ENCODE measurements around the gene MT4.
"Not testable (repeated sequence)": the region's sequence is repeated elsewhere in the genome, so short reads cannot be mapped to it uniquely, and the experiment has no call there.

MT4 gene

DNA sequence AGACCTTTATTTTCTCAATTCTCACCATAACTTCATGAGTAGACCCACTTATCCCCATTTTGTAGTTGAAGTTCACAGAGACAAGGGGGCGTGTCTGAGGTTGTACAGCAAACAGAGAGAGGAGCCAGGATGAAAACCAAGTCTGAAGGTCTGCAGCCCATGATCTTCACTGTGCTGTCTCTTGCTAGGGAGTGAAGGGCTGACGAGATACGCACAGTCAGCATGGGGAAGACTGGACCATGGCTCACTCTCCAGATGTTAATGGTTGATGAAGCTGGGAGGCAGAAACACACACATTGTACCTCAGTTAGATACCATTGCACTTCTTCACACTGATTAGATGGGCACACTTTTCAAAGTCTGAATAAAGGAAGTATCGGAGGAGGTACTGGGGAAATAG is 5.8 kb upstream of the MT4 start:
- no peak for DNase-seq (ENCODE audit: low spot score)

DNA sequence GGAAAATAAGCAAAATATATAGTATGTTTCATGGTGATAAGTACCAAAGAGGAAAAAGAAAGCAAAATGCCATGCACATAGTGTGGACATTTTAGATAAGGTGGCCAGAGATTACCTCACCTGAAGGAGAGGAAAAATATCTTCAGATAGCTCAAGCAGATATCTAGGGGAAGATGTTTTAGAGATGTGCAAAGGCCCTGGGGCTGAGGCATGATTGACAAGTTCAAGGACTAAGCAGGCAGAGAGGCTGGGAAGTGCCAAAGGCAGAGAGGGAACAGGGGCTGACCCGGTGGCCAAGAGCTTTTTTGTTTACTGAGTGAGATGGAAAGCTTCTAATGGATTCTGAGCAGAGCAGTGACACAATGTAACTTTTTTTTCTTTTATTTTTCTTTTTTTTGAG is 4.4 kb upstream of the MT4 start:
- DNase-seq (ENCODE audit: low spot score): no peak

DNA sequence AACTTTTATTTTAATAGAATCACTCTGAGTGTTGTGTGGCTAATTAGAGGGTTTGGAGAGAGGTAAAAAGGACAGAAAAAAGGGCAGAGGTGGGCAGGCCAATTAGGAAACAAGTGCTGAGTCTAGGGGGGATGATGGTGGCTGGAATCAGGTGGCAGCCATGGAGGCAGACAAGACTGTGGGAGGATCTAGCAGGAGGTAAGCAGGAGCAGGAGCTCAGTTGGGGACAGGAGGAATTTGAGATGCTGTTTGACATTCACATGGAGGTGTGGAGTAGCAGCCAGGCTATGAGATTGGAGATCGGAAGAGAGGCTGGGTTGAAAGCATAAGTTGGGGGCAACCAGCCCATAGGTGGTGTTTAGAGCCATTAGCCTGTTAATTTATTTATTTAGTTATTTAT is 3.7 kb upstream of the MT4 start:
- DNase-seq (ENCODE audit: low spot score): no peak

DNA sequence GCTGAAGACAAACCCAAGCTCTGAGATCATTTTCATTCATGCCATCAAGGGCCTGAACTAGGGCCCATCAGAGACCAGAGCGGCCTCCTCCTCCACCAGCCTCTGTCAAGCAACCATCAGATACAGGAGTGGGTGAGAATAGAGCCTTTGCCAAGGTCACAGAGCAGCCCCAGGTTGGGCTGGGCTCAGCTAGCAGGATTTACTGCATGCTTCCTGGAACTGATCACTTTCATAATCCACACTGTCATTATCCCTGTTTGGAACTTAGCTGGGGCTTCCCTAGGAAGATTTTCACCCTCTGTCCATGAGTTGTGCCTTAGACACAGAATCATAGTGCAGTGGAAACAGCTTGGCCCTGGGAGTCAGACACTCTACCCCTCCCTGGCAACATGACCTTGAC is 5.1 kb downstream of the MT4 start:
- DNase-seq (ENCODE audit: low spot score): no peak

DNA sequence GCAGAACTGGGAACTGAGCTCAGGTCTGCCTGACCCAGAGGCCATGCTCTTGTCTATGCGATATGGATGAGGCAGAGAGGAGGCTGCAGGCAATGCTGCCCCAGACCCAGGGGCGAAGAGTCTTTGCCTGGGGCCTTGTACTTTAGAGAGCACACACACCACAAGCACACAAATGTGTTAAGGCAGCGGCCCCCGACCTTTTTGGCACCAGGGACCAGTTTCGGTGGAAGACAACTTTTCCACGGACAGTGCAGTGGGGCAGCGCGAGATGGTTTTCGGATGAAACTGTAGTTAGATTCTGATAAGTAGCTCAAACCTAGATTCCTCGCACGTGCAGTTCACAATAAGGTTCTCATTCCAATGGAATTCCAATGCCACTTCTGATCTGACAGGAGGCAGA is 6.7 kb downstream of the MT4 start:
- DNase-seq (ENCODE audit: low spot score): no peak

DNA sequence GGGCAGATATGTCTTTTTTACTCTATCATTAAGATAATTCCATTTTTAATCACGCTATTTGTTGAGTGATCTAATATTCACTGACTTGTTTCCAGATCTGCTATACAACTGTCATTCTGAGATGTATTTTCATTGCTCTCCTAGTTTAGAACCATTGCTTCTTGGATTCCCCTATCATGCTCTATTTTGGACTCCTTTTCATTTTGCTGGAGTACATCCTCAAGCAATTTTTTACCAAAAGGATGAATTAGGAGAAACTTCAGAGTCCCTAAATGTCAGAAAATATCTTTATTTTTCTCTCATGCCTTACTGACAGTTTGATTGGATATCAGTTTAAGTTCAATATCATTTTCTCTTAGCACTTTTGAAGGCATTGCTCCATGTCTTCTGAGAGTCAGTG is 9.8 kb downstream of the MT4 start:
- DNase-seq (ENCODE audit: low spot score): no peak

DNA sequence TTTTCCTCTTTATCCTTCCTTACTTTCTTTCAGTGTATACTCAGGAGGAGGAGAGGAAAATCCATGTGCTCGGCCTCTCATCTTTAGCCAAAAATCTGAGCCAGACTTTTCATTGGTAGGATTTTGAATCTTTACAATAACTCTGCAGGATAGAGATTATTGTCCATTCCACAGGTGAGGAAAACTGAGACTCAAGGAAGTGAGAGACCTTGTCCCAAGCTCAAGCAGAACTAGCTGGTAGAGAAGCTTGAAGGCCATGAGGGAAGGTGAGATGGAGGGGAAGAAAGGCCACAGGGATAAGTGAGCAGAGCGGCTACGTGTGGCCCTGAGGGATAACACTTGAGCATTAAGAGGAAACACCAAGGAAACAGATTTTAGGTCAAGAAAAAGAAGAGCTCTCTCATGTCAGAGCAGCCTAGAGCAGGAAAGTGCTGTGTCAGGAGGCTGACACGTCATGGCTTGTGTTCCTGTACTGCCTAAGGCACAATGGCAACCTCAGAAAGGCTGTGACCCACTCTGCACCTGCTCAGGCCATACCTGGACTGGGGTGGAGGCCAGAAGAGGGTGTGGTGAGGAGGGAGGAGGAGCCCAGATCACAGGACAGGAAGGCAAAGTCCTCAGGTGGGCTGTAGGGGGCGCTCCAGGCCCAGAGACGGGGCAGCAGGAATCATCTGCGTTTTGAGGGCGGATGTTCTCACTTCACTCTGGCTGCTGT is 11.9 kb downstream of the MT4 start:
- peak; percentile 81 for DNase-seq (ENCODE audit: low spot score)

DNA sequence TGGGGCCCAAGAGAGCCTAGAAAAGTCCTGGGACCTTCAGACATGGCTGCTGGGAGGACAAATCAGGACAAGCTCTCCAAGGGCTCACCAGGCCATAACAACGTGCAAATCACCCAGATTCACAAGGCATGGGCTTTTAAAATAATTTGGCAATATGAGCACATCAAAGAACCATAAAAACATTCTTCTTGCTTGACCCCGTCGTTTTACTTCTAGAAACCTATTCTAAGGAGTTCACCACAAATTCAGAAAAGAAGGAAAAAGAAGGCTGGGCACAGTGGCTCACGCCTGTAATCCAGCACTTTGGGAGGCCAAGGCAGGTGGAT is 12.4 kb downstream of the MT4 start:
- DNase-seq (ENCODE audit: low spot score): no peak

DNA sequence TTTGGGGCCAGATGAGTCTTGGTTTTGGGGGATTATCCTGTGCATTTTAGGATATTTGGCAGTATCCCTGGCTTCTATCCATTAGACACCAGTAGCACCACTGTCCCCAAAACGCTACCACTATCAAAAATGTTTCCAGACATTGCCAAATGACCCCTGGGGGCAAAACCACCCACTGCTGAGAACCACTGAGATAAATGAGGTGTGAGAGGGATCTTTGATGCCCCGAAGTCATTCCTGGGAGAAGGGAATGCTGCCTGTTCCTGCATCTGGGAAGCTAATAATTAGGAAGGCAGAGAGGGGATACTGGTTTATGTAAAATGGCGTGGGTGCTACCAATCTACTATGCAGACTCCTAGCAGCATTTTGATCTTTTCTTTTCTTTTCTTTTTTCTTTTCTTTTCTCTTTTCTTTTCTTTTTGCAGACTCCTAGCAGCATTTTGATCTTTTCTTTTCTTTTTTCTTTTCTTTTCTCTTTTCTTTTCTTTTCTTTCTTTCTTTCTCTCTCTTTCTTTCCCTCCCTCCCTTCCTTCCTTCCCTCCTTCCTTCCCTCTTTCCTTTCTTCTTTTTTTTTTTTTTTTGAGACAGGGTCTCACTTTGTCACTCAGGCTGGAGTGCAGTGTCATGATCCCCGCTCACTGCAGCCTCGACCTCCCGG is 15.6 kb downstream of the MT4 start:
- no peak for DNase-seq (ENCODE audit: low spot score)

DNA sequence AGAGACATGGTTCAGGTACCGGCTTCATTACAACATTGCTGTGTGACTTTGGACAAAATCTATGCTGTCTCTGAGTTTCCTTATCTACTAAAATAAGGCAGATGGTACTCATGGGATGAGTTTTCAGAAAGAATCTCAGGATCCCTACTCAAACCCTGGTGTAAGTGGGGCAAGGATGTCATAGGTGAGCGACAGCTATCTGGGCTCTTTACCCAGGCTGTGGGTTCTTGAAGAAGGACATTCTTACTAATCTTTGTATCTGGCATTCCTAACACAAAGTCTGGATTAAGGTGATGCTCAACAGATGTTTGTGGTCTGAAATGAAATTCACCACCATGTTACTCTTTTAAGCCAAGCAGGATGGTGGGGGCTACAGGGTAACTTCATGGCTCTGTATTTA is 18.0 kb downstream of the MT4 start:
- not testable (repeated sequence) for DNase-seq (ENCODE audit: low spot score)

DNA sequence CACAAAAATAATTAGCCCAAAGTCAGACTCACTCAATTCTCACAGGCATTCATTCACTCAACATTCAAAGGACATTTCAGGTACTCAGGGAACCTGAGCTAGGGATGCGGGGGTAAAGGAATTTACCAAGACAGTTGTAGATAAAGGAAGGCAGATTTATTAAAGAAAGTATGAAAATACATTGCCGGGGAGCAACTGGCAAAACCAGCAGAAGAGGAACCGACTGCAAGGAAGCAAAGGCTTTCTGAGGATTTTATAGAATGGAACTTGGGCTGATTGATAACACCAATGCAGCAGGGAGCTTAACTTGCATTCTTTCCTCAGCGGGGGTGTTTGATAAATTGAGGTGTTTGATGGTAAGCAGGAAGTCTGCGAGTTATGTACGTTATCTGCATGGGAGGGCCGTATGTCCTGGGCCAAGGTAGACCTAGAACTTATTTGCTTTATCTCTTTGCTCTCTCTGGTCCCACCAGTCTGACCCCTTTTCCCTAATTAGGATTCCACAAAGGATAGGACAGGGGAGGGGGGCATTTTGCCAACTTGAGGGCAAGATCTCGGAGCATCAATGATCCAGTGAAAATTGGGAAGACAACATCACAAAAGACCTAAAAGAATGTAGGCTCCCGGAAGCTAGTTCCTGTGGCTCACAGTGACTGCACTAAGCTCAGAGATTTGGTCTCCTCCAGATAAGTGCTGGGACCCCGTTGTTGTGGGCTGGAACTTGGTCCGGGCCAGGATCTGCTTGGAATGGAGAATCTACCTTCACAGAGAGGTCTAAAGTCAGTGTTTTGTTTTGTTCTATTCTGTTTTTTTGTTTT is 18.7 kb downstream of the MT4 start:
- no peak for DNase-seq (ENCODE audit: low spot score)

DNA sequence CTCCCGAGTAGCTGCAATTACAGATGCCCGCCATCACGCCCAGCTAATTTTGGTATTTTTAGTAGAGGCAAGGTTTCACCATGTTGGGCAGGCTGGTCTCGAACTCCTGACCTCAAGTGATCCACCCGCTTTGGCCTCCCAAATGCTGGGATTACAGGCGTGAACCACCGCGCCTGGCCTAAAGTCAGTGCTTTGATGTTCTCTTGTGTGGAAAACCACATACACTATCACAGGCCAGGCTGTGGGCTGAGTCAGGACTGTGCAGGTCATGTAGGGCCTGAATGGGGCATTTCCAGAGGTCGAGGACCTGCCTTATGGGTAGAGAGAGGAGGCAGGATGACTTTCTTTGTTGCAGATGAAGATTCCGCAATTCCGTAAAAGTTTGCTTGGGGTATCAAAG is 19.4 kb downstream of the MT4 start:
- DNase-seq (ENCODE audit: low spot score): no peak

DNA sequence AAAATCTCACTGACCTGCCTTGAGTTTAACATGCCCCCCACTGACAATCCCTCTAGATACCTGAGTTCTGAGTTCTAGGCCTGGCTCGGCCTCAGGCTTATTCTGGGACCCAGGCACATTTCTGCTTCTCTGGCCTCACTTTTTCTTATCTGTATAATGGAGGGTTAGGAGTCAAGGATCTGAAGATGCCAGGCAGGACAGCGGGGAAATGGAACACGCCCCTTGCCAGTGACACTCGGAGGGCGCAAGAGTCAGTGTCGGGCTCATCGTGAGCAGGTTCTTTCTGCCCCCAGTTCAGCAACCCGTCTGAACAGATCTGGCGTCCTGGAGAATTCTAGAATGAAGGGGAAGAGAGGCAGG is 23.9 kb downstream of the MT4 start:
- no peak for DNase-seq (ENCODE audit: low spot score)

DNA sequence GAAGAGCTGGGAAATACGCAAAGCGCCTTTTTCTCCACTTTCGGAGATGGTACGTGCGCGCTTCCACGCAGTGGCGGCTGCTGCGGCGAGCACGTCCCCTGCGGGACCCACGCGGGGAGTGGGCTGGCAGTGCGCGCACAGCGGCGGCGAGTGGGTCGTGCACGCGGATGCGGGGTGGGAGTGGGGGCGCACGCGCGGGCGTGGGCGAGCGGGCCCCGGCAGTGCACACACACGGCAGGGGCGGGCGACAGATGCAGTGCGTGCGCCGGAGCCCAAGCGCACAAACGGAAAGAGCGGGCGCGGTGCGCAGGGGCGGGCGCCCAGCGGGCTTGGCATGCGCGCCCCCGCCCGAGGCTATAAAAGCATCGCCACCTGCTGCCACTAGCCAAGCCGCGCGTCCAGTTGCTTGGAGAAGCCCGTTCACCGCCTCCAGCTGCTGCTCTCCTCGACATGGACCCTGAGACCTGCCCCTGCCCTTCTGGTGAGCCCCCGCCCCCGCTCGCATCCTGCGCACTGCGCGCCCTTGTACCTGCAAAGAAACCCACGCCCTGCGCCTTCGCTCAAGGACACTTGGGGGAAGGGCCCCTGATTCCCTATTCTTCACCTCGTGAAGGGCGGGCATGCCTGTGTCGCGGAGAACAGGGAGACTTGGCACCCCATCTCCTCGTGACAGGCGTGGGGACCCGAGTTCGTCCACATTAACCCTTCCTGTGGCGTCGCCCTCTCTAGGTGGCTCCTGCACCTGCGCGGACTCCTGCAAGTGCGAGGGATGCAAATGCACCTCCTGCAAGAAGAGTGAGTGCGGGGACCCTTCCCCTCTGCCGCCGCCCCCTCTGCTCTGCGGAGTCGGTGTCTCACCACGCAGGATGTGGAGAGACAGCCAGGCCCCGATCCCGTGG is 24.5 kb downstream of the MT4 start, which contains the start of gene MT3:
MT3 (plus strand) TSS at position 388 of the 899 bp plus-strand sequence; CDS start at position 451, 63 bp downstream.
- no peak for DNase-seq (ENCODE audit: low spot score)

DNA sequence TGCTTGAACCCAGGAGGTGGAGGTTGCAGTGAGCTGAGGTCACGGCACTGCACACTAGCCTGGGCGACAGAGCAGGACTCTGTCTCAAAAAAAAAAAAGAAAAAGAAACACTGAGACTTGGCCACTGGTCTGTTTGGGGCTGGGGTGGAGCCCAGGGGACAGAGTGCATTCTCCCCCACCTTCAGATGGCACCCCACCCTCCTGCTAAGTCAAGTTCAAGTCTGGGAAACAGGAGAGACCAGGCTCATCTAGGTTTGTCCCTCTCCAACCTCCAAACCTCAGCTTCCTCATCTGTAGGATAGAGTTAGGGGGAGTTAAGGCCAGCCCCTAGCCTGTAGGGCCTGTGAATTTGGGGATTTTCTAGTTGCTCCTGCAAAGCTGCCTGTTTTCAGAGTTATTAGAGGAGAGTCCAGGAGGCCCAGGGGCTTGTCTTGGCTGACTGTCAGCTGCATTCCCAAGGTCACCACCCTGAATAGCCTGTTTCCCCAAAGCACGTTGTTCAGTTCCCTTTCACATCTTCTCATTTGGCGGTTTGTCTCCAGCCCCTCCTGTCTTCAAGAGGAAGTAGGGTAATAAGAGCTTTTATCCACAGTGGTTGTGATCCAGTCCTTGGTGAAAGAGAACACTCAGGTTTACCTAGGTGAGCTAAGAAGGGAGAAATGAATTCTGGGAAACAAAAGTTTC is 26.6 kb downstream of the MT4 start:
- DNase-seq (ENCODE audit: low spot score): no peak

DNA sequence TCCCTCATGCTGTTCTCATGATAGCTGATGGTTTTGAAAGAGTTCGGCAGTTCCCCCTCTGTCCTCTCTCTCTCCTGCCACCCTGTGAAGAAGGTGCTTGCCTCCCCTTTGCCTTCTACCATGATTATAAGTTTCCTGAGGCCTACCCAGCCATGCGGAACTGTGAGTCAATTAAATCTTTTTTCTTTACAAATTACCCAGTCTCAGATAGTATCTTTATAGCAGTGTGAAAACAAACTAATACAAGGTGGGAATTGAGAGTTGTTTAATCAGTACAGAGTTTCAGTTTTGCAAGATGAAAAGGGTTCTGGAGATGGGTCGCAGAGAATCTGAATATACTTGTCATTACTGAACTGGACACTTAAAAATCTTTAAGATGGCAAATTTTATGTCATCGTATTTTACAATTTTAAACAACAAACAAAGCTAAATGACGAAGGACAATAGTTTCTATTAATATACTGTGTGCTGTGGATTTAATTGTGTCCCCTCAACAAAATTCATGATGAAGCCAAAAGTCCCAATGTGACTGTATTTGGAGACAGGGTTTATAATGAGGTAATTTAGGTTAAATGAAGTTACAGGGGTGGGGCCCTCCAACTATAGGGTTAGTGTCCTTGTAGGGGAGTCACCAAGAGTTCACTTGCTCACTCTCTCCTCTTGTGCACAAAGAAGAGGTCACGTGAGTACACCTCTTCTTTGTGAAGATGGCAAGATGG is 28.9 kb downstream of the MT4 start:
- no peak for DNase-seq (ENCODE audit: low spot score)

DNA sequence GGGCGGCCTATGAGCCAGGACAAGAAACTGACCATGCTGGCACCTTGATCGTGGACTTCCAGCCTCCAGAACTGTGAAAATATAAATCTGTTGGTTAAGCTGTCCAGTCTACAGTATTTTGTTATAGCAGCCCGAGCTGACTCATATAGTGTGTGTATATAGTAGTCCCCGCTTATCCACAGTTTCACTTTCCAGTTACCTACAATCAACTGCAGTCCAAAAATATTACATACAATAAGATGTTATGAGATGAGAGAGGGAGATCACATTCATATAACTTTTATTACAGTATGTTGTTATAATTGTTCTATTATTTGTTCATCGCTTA is 29.4 kb downstream of the MT4 start:
- no peak for DNase-seq (ENCODE audit: low spot score)

DNA sequence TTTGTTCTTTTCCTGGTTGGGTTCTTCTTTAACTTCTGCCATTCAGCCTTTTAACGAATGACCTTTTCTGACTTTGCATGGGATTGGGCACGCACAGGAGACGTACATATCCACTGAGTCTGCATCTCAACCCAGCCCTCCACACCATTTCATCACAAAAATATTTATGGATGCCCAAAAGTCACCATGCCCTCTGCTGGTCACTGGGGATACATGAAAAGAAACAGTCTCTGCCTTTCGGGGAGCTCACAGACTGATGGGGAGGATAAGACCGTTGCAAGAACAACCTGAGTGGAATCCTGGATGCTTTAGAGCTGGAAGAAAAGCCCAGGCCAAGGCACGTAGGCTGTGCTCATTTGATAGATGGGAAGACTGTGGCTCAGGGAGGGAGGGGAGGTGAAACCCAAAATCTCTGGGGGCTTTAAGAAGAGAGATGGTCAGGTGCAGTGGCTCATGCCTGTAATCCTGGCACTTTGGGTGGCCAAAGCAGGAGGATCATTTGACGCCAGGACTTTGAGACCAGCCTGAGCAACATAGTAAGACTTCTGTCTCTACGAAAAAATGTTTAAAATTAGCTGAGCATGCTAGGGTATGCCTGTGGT is 35.6 kb downstream of the MT4 start:
- DNase-seq (ENCODE audit: low spot score): peak; percentile 48

DNA sequence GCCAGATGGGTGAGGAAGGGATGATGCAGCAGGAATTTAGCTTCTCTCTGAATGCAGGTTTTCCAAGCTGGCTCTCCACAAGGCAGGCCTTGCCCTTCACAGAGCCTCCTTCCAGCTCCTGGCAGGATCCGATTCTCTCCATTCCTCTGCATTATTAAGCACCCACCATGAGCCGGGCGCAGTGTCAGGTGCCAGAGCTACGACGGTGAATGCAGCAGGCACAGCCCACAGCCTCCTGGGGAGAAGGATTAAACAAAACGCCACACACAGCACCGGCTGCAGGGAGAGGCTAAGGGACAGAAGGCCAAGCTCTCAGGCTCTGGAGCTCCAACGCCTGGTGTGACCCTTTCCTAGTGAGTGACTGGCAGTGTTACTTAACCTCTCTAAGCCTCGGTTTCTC is 36.5 kb downstream of the MT4 start:
- no peak for DNase-seq (ENCODE audit: low spot score)

DNA sequence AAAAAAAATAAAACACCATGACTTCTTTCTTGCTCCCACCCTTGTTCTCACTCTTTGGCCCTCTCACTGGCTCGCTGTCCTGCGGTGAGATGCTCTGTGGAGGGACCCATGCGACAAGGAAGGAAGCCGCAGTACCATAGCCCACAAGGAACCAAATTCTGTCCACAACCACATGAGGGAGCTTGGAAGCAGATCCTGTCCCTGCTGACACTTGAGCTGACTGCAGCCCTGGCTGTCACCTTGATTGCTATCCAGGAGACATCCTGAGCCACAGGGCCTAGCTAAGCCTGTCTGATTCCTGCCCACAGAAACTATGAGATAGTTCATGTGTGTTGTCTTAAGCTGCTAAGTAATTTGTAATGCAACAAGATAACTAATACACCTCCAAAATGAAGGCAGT is 38.7 kb downstream of the MT4 start:
- peak; percentile 53 for DNase-seq (ENCODE audit: low spot score)

DNA sequence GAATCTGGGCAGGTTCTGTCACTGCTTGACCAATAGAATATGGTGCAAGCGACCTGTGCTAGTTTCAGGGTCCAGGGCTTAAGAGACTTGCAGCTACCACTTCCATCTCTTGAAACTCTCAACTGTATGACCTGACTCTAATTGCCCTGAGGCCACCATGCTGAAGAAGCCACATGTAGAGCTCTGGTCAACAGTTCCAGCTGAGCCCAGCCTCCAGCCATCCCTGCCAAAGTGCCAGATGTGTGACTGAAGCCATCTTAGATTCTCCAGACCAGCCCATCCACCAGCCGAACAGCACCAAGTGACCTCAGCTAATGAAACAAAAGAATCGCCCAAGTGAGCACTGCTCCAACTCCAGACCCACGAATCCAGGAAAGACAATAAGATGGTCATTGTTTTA is 40.1 kb downstream of the MT4 start:
- no peak for DNase-seq (ENCODE audit: low spot score)

Data from hematopoietic multipotent progenitor cell treated with erythropoietin and hydrocortisone succinate and interleukin-3 and kit ligand, for 17 days (in vitro differentiated cells).